Trophoblast cell (in vitro differentiated cells and primary cell): ENCODE data around the gene ATP9B.

ENCODE experiments used
- DNase-seq, 2 donors: peaks; one replicate each; pipeline ENCODE4 v3.0.0-alpha.2; 2016
- H2AFZ ChIP-seq: 2 replicates; pipeline ENCODE4 v1.6.1; 2013; ENCODE audit warnings: low read length, moderate library complexity, mild to moderate bottlenecking; ENCODE audit not compliant: insufficient read depth, poor library complexity
- H2AK5ac ChIP-seq: 2 replicates; pipeline ENCODE4 v1.6.1; 2013; ENCODE audit warnings: mild to moderate bottlenecking, low read length
- H2BK120ac ChIP-seq: 2 replicates; pipeline ENCODE4 v1.6.1; 2013; ENCODE audit warnings: low read length, mild to moderate bottlenecking, moderate library complexity; ENCODE audit not compliant: insufficient read depth, poor library complexity
- H2BK12ac ChIP-seq: 2 replicates; pipeline ENCODE4 v1.6.1; 2013; ENCODE audit warnings: mild to moderate bottlenecking, low read length, moderate library complexity
- H2BK5ac ChIP-seq: 2 replicates; pipeline ENCODE4 v1.6.1; 2013; ENCODE audit warnings: low read length, low read depth, moderate library complexity, mild to moderate bottlenecking; ENCODE audit not compliant: poor library complexity
- H3K14ac ChIP-seq: 2 replicates; pipeline ENCODE4 v1.6.1; 2013; ENCODE audit warnings: mild to moderate bottlenecking, low read length
- H3K18ac ChIP-seq: 2 replicates; pipeline ENCODE4 v1.6.1; 2013; ENCODE audit warnings: mild to moderate bottlenecking, low read length
- H3K23ac ChIP-seq: 2 replicates; pipeline ENCODE4 v1.6.1; 2013; ENCODE audit warnings: low read length
- H3K27ac ChIP-seq: 2 replicates; pipeline ENCODE4 v1.5.1; 2013; ENCODE audit warnings: low read depth, mild to moderate bottlenecking, inconsistent platforms, low read length, moderate library complexity
- H3K27me3 ChIP-seq: 2 replicates; pipeline ENCODE4 v1.6.1; 2013; ENCODE audit warnings: inconsistent platforms, mild to moderate bottlenecking, low read length, moderate library complexity; ENCODE audit not compliant: insufficient read depth
- H3K36me3 ChIP-seq, 2 experiments: 1 replicate in 1 of 2; 2 replicates in 1 of 2; pipeline ENCODE4 v1.6.1; 2013; ENCODE audit warnings: low read length in 2 of 2, mild to moderate bottlenecking in 2 of 2, moderate library complexity in 1 of 2; ENCODE audit not compliant: insufficient read depth in 2 of 2, control insufficient read depth in 1 of 2
- H3K4ac ChIP-seq: 2 replicates; pipeline ENCODE4 v1.6.1; 2013; ENCODE audit warnings: low read depth, mild to moderate bottlenecking, low read length, moderate library complexity
- H3K4me1 ChIP-seq, 2 experiments: 1 replicate in 1 of 2; 2 replicates in 1 of 2; pipeline ENCODE4 v1.6.1; 2013; ENCODE audit warnings: low read length in 2 of 2, mild to moderate bottlenecking in 2 of 2, moderate library complexity in 1 of 2; ENCODE audit not compliant: insufficient read depth in 2 of 2, control insufficient read depth in 1 of 2
- H3K4me2 ChIP-seq: 2 replicates; pipeline ENCODE4 v1.6.1; 2013; ENCODE audit warnings: inconsistent platforms, mild to moderate bottlenecking, low read length, moderate library complexity
- H3K4me3 ChIP-seq: 2 replicates; pipeline ENCODE4 v1.5.1; 2013; ENCODE audit warnings: mild to moderate bottlenecking, low read depth, low read length, inconsistent platforms
- H3K79me1 ChIP-seq: one replicate; pipeline ENCODE4 v1.6.1; 2013; ENCODE audit warnings: low read length
- H3K79me2 ChIP-seq: 2 replicates; pipeline ENCODE4 v1.6.1; 2013; ENCODE audit warnings: low read length, mild to moderate bottlenecking; ENCODE audit not compliant: control insufficient read depth, insufficient read depth, poor library complexity
- H3K9ac ChIP-seq: 2 replicates; pipeline ENCODE4 v1.6.1; 2013; ENCODE audit warnings: mild to moderate bottlenecking, low read length
- H3K9me3 ChIP-seq: 2 replicates; pipeline ENCODE4 v1.6.1; 2013; ENCODE audit warnings: low read depth, mild to moderate bottlenecking, control low read depth, inconsistent platforms, low read length; ENCODE audit not compliant: insufficient read depth
- H4K12ac ChIP-seq: 2 replicates; pipeline ENCODE4 v1.6.1; 2013; ENCODE audit warnings: low read depth, mild to moderate bottlenecking, low read length, moderate library complexity
- H4K8ac ChIP-seq: 2 replicates; pipeline ENCODE4 v1.6.1; 2013; ENCODE audit warnings: low read depth, mild to moderate bottlenecking, low read length, moderate library complexity
- H4K91ac ChIP-seq: one replicate; pipeline ENCODE4 v1.6.1; 2013; ENCODE audit warnings: low read depth, mild to moderate bottlenecking, low read length, moderate library complexity
- WGBS: extraction: QIAGEN DNeasy Blood & Tissue Kit; methylation state at CpG from one replicate; pipeline ENCODE4 v1.1.7; 2013; ENCODE audit warnings: missing lambda C conversion rate; ENCODE audit not compliant: insufficient read length, insufficient coverage; ENCODE audit errors: extremely low coverage; 5-methylcytosine and 5-hydroxymethylcytosine counted together

Gene ATP9B

DNA sequence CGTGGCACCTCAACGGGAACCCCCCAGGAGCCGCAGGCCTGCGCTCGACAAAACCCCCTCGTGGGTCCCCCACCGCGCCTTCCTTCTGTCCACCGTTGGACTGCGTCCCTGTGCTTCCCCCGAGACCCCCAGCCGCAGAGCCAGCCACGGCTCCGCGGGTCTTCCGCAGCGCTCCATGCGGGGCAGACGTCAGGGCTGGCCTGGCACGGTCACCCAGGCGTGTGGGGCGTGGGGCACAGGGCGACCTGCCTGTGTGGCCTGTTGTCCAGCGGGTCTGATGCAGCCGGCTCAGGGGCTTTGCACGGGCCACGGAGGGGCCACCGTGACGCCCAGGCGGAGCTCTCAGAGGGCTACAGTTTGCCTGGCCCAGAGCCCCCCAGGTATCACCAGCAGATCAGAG is 337.5 kb downstream of the ATP9B start:
- Histone ChIP-seq H3K9me3 (peaks cover 2% of the 10 kb centered on the region), H4K8ac (no peak overlapping the region), H3K9ac (no peak overlapping the region), H3K18ac (no peak overlapping the region), H3K4me3 (no peak overlapping the region), H2AK5ac (no peak overlapping the region), H2BK120ac (no peak overlapping the region), H3K4ac (no peak overlapping the region), H2BK5ac (no peak overlapping the region), H3K14ac (no peak overlapping the region), H3K79me2 (no peaks in the 10 kb centered on the region), H4K91ac (no peak overlapping the region), H4K12ac (no peak overlapping the region), H3K27ac (no peak overlapping the region), H3K27me3 (no peaks in the 10 kb centered on the region), H3K4me2 (no peak overlapping the region), H3K4me1 (peaks cover 3 to 5% of the 10 kb centered on the region in 2 experiments), H3K23ac (no peak overlapping the region), H3K36me3 (peaks cover 4% of the 10 kb centered on the region in 2 experiments), H2BK12ac (no peak overlapping the region), H3K79me1 (no peaks in the 10 kb centered on the region), H2AFZ (no peak overlapping the region)
- DNase-seq: no peak
- no CpG with 5 or more reads among the region's 30 CpGs for WGBS

DNA sequence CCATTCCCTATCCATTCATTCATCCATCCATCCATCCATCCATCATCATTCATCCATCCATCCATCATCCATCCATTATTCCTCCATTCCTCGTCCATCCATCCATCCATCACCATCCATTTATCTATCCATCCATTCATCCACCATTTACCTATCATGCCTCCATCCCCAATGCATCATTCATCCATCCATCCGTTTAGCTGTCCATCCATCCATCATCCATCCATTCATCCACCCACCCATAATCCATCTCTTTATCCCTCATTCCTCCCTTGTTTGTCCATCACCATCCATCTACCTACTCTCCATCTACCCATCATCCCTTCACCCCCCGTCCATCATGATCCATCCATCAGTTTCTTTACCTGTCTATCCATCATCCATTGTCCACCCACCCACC is 340.1 kb downstream of the ATP9B start:
- no peak overlapping the region for H2BK120ac ChIP-seq
- no peak overlapping the region for H4K91ac ChIP-seq
- H4K12ac ChIP-seq: no peak overlapping the region
- H4K8ac ChIP-seq: no peak overlapping the region
- DNase-seq: no peak
- no peaks in the 10 kb centered on the region for H3K27me3 ChIP-seq
- H3K4ac ChIP-seq: no peak overlapping the region
- H2AFZ ChIP-seq: no peak overlapping the region
- no peak overlapping the region for H3K18ac ChIP-seq
- peaks cover 4 to 6% of the 10 kb centered on the region in 2 experiments for H3K36me3 ChIP-seq
- H2BK5ac ChIP-seq: no peak overlapping the region
- no peak overlapping the region for H3K9ac ChIP-seq
- H3K4me3 ChIP-seq: no peak overlapping the region
- no peak overlapping the region for H3K4me2 ChIP-seq
- H3K4me1 ChIP-seq: peaks cover 10 to 11% of the 10 kb centered on the region in 2 experiments
- no peak overlapping the region for H3K14ac ChIP-seq
- 100% methylated on average over 3 of the region's 3 CpGs for WGBS
- H3K9me3 ChIP-seq: peaks cover 2% of the 10 kb centered on the region
- H2BK12ac ChIP-seq: no peak overlapping the region
- no peak overlapping the region for H3K23ac ChIP-seq
- H3K27ac ChIP-seq: no peak overlapping the region
- no peaks in the 10 kb centered on the region for H3K79me1 ChIP-seq
- H2AK5ac ChIP-seq: no peak overlapping the region
- H3K79me2 ChIP-seq: no peaks in the 10 kb centered on the region

DNA sequence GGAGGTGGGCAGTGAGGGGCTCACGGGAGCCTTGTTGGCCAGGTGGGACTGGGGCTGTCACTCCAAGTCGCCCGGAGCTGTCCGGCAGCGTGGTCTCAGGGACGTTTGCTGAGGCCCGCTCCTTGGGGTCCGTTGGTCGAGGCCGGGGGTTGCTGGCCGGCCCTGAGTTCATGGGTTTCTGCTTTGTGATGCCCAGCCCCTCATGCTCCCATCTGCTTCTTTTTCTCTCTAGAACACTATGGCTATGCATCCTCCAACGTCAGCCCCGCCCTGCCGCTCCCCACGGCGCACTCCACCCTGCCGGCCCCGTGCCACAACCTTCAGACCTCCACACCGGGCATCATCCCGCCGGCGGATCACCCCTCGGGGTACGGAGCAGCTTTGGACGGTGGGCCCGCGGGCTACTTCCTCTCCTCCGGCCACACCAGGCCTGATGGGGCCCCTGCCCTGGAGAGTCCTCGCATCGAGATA is 341.0 kb downstream of the ATP9B start:
- Histone ChIP-seq H2AFZ (no peak overlapping the region), H3K18ac (no peak overlapping the region), H2BK5ac (no peak overlapping the region), H3K9ac (no peak overlapping the region), H4K12ac (no peak overlapping the region), H4K8ac (no peak overlapping the region), H3K27ac (no peak overlapping the region), H3K4me2 (no peak overlapping the region), H3K36me3 (peaks cover 4 to 6% of the 10 kb centered on the region in 2 experiments), H3K27me3 (no peaks in the 10 kb centered on the region), H4K91ac (no peak overlapping the region), H3K4me3 (no peak overlapping the region), H2BK120ac (no peak overlapping the region), H3K4ac (no peak overlapping the region), H3K79me1 (no peaks in the 10 kb centered on the region), H2BK12ac (no peak overlapping the region), H3K79me2 (no peaks in the 10 kb centered on the region), H3K4me1 (peaks cover 9 to 10% of the 10 kb centered on the region in 2 experiments), H3K14ac (no peak overlapping the region), H3K9me3 (peaks cover 2% of the 10 kb centered on the region), H2AK5ac (no peak overlapping the region), H3K23ac (no peak overlapping the region)
- DNase-seq: no peak
- WGBS: no CpG with 5 or more reads among the region's 30 CpGs

GRCh38 chr18:79410731-79411613 is 341.8 kb downstream of the ATP9B start:
- peaks cover 9 to 10% of the 10 kb centered on the region in 2 experiments for H3K4me1 ChIP-seq
- H3K4me3 ChIP-seq: no peak overlapping the region
- H3K79me2 ChIP-seq: no peaks in the 10 kb centered on the region
- peaks cover 4 to 6% of the 10 kb centered on the region in 2 experiments for H3K36me3 ChIP-seq
- H2BK5ac ChIP-seq: no peak overlapping the region
- no peaks in the 10 kb centered on the region for H3K27me3 ChIP-seq
- no peak overlapping the region for H3K4ac ChIP-seq
- no peak overlapping the region for H4K8ac ChIP-seq
- no peak overlapping the region for H3K27ac ChIP-seq
- no peak for DNase-seq
- H2AK5ac ChIP-seq: no peak overlapping the region
- H3K9me3 ChIP-seq: peaks cover 2% of the 10 kb centered on the region
- H3K23ac ChIP-seq: no peak overlapping the region
- H2AFZ ChIP-seq: no peak overlapping the region
- H4K12ac ChIP-seq: no peak overlapping the region
- no peak overlapping the region for H3K9ac ChIP-seq
- no peak overlapping the region for H2BK12ac ChIP-seq
- no peak overlapping the region for H3K14ac ChIP-seq
- H2BK120ac ChIP-seq: no peak overlapping the region
- no peaks in the 10 kb centered on the region for H3K79me1 ChIP-seq
- H4K91ac ChIP-seq: no peak overlapping the region
- no CpG with 5 or more reads among the region's 84 CpGs for WGBS
- H3K18ac ChIP-seq: no peak overlapping the region
- no peak overlapping the region for H3K4me2 ChIP-seq
